Measurements from ENCODE around the gene SLC26A9. TPM values are rescaled to one million over a fixed set of nuclear protein-coding genes. Genes with fewer than 3 reads are reported as not detected.

The SLC26A9 gene
- total RNA-seq, 2 donors from 2014 or later: not detected

GRCh38 chr1:205935869-205936268, 7.4 kb downstream of the SLC26A9 start:
- H3K27me3 ChIP-seq: no peaks in the 10 kb centered on the region
- intact Hi-C loops (cut with DNase I): no loop called here
- H3K4me3 ChIP-seq: no peak overlapping the region
- TF ChIP-seq CTCF (IDR thresholded peaks at IDR 0.05): no peak
- H3K27ac ChIP-seq: no peak overlapping the region
- no peaks in the 10 kb centered on the region for H3K36me3 ChIP-seq
- H3K4me1 ChIP-seq: no peaks in the 10 kb centered on the region
- no peak for DNase-seq
- H3K9ac ChIP-seq (ENCODE audit: low read depth in 2 of 2, low read length in 2 of 2): no peak overlapping the region
- H3K9me3 ChIP-seq: no peaks in the 10 kb centered on the region

GRCh38 chr1:205934788-205935187, 8.5 kb downstream of the SLC26A9 start:
- H3K27ac ChIP-seq: no peak overlapping the region
- no peak overlapping the region for H3K9ac ChIP-seq (ENCODE audit: low read depth in 2 of 2, low read length in 2 of 2)
- H3K36me3 ChIP-seq: no peaks in the 10 kb centered on the region
- H3K4me1 ChIP-seq: no peaks in the 10 kb centered on the region
- H3K27me3 ChIP-seq: no peaks in the 10 kb centered on the region
- intact Hi-C loops (cut with DNase I): no loop called here
- TF ChIP-seq CTCF (IDR thresholded peaks at IDR 0.05): no peak
- no peak for DNase-seq
- H3K9me3 ChIP-seq: no peaks in the 10 kb centered on the region
- no peak overlapping the region for H3K4me3 ChIP-seq

- no peak overlapping the region for H3K27ac ChIP-seq
- H3K9ac ChIP-seq (ENCODE audit: low read depth in 2 of 2, low read length in 2 of 2): no peak overlapping the region
- no peaks in the 10 kb centered on the region for H3K4me1 ChIP-seq
- no peak for DNase-seq
- no peaks in the 10 kb centered on the region for H3K27me3 ChIP-seq
- no peak overlapping the region for H3K4me3 ChIP-seq
- H3K9me3 ChIP-seq: no peaks in the 10 kb centered on the region
- H3K36me3 ChIP-seq: no peaks in the 10 kb centered on the region
- intact Hi-C loops (cut with DNase I): no loop called here
- TF ChIP-seq CTCF (IDR thresholded peaks at IDR 0.05): no peak
Observed at GRCh38 chr1:205933671-205934618, 9.3 kb downstream of the SLC26A9 start.

GRCh38 chr1:205932776-205933175, 10.5 kb downstream of the SLC26A9 start:
- no peaks in the 10 kb centered on the region for H3K9me3 ChIP-seq
- H3K9ac ChIP-seq (ENCODE audit: low read depth in 2 of 2, low read length in 2 of 2): no peak overlapping the region
- no peaks in the 10 kb centered on the region for H3K36me3 ChIP-seq
- H3K4me3 ChIP-seq: no peak overlapping the region
- intact Hi-C loops (cut with DNase I): no loop called here
- no peak for DNase-seq
- TF ChIP-seq CTCF (IDR thresholded peaks at IDR 0.05): no peak
- H3K27ac ChIP-seq: no peak overlapping the region
- H3K27me3 ChIP-seq: no peaks in the 10 kb centered on the region
- no peaks in the 10 kb centered on the region for H3K4me1 ChIP-seq

- TF ChIP-seq CTCF (IDR thresholded peaks at IDR 0.05): no peak
- H3K27me3 ChIP-seq: no peaks in the 10 kb centered on the region
- intact Hi-C loops (cut with DNase I): no loop called here
Observed at GRCh38 chr1:205930799-205931281, 12.4 kb downstream of the SLC26A9 start.

More at GRCh38 chr1:205930799-205931281, 12.4 kb downstream of the SLC26A9 start:
- DNase-seq: no peak
- no peak overlapping the region for H3K27ac ChIP-seq
- no peaks in the 10 kb centered on the region for H3K36me3 ChIP-seq
- H3K4me1 ChIP-seq: no peaks in the 10 kb centered on the region
- no peak overlapping the region for H3K4me3 ChIP-seq
- H3K9me3 ChIP-seq: no peaks in the 10 kb centered on the region
- no peak overlapping the region for H3K9ac ChIP-seq (ENCODE audit: low read depth in 2 of 2, low read length in 2 of 2)

All from colonic mucosa (tissue), 4 donors.